NOMO-1 treated with dmso at 0.1 percent for 144 hours (cell line): ENCODE data around the gene PAX5.

Experiments used
- DNase-seq: peaks from one replicate; lab custom pipeline; 2025; ENCODE audit not compliant: unreplicated experiment; lab: John Stamatoyannopoulos, UW

PAX5 gene

GRCh38 chr9:36935332-36935731 is 98.7 kb downstream of the PAX5 start:
- DNase-seq: no peak

DNA sequence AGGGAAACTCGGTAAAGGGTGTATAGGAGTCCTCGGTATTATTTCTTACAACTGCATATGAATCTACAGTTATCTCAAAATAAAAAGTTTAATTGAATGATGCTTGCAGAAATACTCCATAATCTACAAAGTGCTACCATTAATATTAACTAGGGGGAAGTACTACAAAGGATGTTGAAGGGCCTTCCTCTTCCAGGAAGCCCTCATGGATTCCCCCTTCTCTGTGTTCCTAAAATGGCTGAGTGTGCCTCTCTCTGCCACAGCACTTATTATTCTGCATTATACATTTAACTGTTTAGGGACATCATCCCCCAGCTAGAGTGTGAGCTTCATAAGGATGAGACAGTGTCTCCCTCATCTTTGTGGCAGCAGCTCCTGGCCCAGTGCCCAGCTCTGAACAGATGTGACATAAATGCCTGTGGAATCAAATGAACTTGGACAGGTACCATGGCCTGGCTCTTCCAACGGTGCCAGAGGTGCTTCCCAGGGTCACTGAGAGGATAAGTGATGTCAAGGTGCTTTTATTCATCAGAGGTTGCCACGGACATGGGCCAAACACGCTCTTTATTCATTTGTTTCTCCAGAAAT is 99.5 kb downstream of the PAX5 start:
- DNase-seq: no peak

DNA sequence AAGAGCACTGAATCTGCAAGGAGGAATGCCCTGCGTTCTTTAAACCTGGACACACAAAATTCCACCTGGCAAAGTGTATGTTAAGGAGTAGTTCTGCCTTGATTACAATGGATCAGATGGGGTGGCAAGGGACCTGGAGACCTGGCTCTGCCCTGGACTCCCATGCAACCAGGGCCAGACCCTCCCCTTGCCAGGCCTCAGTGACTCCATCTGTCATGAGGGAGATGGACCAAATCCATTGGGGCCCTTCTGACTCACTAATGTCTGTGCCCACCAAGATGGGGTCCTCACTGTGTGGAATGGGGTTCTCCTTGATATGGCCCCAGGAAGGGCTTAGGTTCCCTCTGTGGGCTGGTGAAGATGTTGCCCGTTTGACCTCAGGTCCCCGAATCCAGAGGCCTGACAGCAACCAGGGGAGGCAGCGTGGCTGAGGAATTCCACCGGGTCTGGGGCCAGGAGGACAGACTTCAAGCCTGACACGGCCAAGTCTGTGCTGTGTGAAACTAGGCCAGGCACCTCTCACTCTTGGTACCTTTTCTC is 100.3 kb downstream of the PAX5 start:
- no peak for DNase-seq

GRCh38 chr9:36932198-36932597 is 101.9 kb downstream of the PAX5 start:
- DNase-seq: no peak

DNA sequence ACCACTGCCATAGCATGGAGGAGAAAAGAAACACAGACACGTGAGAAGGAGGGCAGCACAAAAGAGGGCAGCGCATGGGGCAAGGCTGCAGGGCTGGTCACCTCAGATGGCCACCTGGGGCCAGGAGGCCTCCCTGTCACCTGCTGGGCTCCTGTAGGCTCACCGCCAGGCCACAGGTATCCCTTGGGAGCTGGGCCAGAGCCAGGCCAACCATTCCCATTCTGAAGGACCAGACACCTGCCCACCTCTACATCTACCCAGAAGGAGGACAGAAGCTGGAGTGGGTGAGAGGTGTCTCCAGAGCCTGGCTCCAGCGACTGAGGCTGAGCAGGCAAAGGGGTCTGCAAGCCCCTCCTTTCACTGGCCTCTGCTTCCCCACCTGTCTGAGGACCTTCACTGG is 103.1 kb downstream of the PAX5 start:
- no peak for DNase-seq

DNA sequence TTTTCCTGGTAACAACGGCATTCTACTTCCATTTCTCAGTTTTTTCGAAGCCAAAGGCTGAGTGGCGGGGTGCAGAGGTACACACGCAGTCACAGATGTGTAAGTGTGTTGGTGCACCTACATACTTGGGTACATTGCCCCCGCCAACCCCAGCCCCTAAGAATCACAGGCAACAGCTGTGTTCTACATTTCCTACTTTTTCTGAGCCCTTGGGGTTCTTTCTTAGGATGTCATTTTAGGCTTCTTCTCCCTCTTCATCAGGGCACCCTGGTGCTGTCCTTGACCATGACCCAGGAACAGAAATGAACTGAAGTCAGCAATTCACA is 104.8 kb downstream of the PAX5 start:
- DNase-seq: no peak

DNA sequence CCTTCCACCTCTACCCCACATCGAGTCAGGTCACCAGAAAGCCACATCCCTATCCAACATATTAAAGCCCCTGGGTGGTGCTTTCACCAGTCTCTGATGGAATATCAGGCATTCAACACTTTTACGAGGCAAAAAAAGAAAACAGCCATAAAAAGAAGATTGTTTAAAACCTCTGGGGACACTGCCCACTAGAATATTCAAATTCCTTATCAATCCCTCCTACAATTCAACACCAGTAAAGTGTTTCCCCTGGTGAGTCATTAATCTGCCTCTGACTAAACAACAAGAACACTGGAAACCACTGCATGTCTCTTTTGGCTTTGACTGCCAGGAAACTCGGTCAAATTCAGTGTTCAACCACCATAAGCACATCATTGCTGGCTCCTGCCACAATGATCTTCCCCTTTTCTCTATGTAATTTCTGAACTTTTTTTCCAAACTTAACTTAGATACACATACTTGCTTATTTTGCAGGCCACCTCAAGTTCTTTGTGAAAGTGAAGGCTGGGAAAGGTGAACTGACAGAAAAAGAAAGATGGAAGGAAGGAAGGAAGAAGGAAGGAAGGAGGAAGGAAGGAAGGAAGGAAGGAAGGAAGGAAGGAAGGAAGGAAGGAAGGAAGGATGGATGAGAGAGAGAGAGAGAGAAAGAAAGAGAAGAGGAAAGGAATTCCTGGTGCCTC is 105.3 kb downstream of the PAX5 start:
- DNase-seq: no peak

- DNase-seq: no peak
Observed at GRCh38 chr9:36928210-36928609, 105.9 kb downstream of the PAX5 start.

DNA sequence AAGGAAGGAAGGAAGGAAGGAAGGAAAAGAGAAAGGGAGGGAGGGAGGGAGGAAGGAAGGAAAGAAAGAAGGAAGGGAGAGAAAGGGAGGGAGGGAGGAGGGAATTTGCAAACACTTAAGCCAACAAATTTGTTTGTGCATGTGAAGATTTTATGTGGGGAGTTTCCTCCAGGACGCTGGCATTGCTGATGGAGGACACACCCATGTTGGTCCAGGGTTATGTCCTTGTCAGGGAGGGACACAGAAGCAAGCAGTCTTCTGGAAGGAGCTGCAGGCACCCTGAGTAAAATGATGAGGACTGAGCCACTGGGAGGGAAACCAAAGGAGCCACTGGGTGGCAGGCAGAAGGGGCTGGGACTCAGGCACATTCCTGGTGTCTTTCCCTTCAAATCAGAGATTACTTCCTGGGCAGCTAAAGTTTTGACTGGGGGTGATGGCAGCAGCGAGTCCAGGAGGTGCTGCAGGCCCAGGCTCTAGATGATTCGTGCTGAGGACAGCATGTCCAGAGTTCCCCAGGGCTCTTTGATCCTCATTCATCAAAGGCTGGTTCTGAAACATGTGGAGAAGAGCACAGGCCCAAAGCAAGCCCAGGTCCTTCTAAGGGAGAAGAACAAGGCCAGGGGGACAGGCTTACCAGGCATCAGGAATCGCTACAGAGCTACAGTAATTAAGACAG is 109.2 kb downstream of the PAX5 start:
- DNase-seq: no peak

DNA sequence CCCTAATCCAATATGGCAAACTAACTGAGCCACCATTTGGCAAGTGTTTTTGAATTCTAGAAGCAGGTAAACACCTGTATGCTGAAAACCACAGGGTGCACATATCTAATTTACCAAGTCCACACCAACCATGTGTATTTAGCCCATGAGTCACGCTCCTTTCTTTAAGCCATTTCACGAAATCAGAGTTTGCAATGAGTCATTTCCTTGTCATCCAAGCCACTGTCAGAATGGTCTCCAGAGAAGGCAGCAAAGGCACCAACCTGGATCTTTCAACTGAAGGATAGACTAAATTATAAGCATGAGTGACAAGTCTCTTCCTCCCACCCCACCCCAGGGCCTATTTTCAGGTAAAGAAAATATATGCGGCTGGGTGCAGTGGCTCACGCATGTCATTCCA is 110.0 kb downstream of the PAX5 start:
- DNase-seq: no peak

DNA sequence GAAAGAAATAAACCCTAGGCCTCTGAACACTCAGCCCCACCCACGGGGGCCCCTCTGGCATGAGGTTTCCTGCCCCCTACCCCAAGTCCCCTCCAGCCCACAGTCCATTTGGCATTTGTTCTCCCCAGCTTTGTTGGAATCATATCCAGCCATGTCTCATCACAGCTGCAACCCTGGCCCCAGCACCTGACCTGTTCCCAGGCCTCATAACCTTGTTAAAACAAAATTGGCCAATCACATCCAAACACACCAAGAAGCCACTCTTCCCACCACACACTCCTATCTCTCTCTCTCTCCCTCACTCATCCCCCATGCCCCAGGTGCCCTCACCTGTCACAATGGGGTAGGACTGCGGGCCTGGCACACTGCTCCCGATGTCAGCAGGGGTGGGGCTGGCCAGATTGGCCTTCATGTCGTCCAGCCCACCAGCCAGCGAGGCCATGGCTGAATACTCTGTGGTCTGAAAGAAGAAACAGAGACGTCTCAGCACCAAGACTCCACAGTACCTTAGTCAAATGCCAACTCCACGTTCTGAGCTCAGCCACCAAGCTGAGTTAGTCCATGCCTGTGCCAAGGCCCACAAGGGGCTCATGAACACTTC is 110.9 kb downstream of the PAX5 start:
- DNase-seq: no peak

DNA sequence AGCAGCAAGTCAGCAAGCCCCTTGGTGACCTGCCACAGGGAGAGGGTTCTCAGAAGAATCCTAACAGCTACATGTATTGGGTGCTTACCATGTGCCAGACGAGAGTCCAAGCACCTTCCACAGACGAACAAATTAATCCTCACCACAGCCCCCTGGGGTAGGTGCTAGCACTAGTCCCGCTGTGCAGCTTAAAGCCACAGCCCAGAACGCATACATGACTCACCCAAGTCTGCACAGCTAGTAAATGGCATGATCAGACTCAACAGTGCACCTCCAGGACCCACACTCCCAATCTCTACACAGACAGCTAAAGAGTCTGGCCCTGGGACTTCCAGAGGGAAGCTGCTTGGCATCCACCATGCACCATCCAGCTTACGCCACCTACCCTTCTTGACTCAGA is 111.5 kb downstream of the PAX5 start:
- no peak for DNase-seq

- DNase-seq: no peak
Observed at GRCh38 chr9:36914212-36914577, 119.9 kb downstream of the PAX5 start.

DNA sequence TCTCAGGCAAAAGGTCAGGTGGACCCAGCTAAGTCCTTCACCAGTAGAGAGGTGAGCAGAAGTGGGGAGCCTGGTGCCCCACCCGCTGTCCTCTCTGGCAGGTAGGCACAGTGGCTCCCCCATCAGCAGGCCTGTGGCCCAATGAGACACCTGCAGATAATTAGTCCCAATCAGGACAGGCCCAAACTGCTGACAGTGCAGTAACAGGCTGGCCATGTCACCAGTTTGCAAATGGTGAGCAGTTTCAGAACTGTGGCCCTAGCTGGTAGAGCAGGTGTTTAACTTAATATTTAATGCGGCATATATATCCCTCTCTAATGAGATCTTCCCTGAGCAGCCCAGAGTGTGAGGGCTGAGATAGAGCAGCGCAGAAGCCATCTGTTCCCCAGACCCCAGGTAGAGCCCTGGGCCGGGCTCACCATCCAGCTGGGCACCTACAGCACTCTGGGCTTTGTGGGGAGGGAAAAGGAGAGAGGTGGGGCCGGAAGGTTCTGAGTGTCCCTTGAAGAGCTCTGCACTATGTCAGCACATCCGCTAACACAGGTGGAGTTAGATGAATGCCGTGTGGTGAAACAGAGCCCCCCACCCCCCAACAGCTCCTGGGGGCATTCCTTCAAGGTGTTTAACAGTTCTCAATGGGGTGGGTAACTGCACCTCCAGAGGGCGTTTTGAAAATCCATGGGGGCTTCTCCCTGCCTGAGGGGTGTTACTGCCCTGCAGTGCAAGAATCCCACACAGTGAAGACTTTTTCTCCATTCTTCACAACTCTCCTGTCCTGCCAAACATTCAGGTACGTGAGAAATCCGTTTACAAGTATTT is 120.5 kb downstream of the PAX5 start:
- DNase-seq: no peak

GRCh38 chr9:36912620-36913019 is 121.4 kb downstream of the PAX5 start:
- no peak for DNase-seq

DNA sequence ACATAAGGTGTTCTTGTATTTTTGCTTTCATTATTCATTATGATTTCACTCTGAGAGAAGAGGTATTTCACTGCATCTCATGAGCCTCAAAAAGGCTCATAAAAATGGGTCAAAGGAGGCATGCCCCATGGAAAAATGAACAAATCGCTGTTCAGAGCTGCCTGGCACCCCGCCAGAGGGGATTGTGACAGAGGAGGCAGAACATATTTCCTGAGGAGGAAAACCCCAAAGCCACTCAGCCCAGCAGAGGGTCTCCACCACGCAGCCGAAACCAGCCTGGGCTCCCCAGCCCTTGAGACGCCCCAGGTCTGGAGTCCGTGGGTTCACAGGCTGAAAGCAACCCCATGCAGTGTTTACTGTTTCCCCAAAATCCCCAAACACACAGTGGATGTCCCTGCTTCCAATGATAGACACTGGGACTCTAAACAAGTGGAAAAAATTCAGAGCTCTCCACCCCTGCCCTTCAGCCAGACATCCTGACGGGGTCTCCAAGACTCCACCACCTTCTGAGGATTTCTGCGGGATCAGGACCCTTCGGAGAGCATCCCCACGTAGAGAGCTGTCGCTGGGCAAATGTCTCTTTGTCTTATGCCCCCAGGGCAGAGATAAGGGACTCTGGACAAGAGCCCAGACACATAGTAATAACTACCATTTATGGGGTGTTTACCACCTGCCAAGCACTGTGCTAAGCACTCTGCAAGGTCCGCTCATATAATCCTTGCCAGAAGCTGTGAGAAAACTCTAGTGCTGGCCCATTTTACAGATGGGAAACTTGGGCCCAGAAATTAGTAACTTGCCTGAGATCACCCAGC is 122.3 kb downstream of the PAX5 start:
- DNase-seq: no peak

DNA sequence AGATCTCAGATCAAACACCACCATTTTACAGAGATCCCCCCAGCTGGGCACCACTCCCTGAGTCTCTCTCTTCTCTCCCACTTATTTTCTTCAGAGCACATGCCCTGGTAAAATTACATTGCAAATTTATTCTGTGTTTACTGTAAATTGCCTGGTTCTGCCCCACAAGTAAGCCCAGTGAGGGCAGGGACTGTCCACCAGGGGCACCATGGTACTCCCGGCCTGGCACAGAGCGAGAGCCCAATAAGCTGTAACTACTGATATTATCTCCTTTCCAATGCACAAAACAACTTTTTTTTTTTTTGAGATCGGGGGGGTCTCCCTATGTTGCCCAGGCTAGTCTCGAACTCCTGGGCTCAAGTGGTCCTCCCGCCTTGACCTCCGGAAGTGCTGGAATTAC is 123.0 kb downstream of the PAX5 start:
- no peak for DNase-seq

GRCh38 chr9:36906492-36906891 is 127.6 kb downstream of the PAX5 start:
- DNase-seq: no peak

GRCh38 chr9:36905101-36906066 is 128.7 kb downstream of the PAX5 start:
- DNase-seq: no peak
